Peyer's patch (tissue), 4 donors: ENCODE data around the gene USP34. TPM values are rescaled to one million over a fixed set of nuclear protein-coding genes. Genes with fewer than 3 reads are reported as not detected.

Source experiments
- DNase-seq, 3 donors: peaks; one replicate each; pipeline ENCODE4 v3.0.0-alpha.2; 2017 to 2019
- H3K27ac ChIP-seq, 4 donors: fragments of 200-600 bp; sonication (generic); one replicate each; pipeline ENCODE4 v1.5.1; 2016 to 2019
- H3K27me3 ChIP-seq, 2 donors: fragments of 200-600 bp; sonication (generic); one replicate each; pipeline ENCODE4 v1.5.1; 2019
- H3K36me3 ChIP-seq, 3 donors: fragments of 200-600 bp; sonication (generic); one replicate each; pipeline ENCODE4 v1.5.1; 2016 to 2019
- H3K4me1 ChIP-seq, 4 donors: fragments of 200-600 bp; sonication (generic); one replicate each; pipeline ENCODE4 v1.5.1; 2016 to 2019
- H3K4me3 ChIP-seq, 4 donors: fragments of 200-600 bp; sonication (generic); 1 replicate in 3 of 4; 2 replicates in 1 of 4; pipeline ENCODE4 v1.5.1; 2016 to 2019; ENCODE audit warnings: mild to moderate bottlenecking in 1 of 4
- H3K9me3 ChIP-seq, 4 donors: fragments of 200-600 bp; sonication (generic); one replicate each; pipeline ENCODE4 v1.5.1; 2016 to 2019; ENCODE audit warnings: mild to moderate bottlenecking in 1 of 4
- POLR2A ChIP-seq, 2 donors: fragments of 450-650 bp; IDR thresholded peaks; one replicate each; pipeline ENCODE4 v1.5.1; 2017; ENCODE audit warnings: antibody characterized with exemption in 2 of 2, mild to moderate bottlenecking in 2 of 2, moderate library complexity in 2 of 2
- total RNA-seq, 4 donors: library from RNA; depleted of rRNA; stranded (reverse); fragments of >200 nt; gene quantifications; one replicate each; pipeline ENCODE4 v1.1.0, GENCODE V29; 2016
- TF ChIP-seq, protein P1 (sequence below), 6 experiments: fragments of 450-650 bp in 4 of 6; fragments of 200-600 bp in 2 of 6; sonication (generic) in 1 of 6; IDR thresholded peaks; one replicate each; pipeline ENCODE4 v1.5.1; 2017 to 2019; ENCODE audit warnings: antibody characterized with exemption in 6 of 6, mild to moderate bottlenecking in 3 of 6, moderate library complexity in 1 of 6

The USP34 gene
- total RNA-seq, 4 donors from 2014 or later, result 148 to 201 (median 172) TPM

DNA sequence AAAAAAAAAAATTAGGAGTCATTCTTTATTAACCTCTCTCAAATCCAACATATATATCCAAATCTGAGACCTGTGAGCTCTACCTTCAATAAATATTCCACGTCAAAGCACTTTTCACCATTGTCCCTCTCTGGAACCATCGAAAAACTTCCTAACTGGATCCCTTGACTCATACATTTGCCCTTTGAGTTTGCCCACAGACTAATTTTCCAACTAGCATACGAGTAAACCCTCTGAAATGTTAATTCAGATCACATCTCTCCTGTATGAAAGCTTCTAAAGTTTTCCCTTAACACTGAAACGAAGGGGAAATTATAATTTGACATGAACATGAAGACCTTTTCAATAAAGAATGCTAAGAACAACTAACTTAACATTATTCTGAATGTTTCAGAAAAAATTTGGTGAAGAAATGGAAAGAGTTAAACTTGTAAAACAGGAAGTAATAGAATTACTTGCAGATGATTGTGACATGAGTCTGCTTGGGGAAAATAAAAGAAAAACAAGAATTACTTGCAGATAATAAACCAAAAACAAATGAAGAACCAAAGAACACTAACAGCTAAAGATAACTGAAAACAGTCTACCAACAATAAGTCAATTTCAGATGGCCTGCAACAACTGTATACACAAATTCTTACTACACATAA lies 198.3 kb downstream of the USP34 start:
- Histone ChIP-seq H3K27ac (no peak overlapping the region), H3K36me3 (peaks cover 0 to 33% (median 0%) of the 10 kb centered on the region in 3 donors), H3K27me3 (no peaks in the 10 kb centered on the region), H3K4me1 (no peaks in the 10 kb centered on the region), H3K9me3 (no peaks in the 10 kb centered on the region), H3K4me3 (no peak overlapping the region)
- DNase-seq, result no peak
- no peak for TF ChIP-seq POLR2A (IDR thresholded peaks at IDR 0.05)
- TF ChIP-seq, protein P1, sequence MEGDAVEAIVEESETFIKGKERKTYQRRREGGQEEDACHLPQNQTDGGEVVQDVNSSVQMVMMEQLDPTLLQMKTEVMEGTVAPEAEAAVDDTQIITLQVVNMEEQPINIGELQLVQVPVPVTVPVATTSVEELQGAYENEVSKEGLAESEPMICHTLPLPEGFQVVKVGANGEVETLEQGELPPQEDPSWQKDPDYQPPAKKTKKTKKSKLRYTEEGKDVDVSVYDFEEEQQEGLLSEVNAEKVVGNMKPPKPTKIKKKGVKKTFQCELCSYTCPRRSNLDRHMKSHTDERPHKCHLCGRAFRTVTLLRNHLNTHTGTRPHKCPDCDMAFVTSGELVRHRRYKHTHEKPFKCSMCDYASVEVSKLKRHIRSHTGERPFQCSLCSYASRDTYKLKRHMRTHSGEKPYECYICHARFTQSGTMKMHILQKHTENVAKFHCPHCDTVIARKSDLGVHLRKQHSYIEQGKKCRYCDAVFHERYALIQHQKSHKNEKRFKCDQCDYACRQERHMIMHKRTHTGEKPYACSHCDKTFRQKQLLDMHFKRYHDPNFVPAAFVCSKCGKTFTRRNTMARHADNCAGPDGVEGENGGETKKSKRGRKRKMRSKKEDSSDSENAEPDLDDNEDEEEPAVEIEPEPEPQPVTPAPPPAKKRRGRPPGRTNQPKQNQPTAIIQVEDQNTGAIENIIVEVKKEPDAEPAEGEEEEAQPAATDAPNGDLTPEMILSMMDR (IDR thresholded peaks at IDR 0.05), result no peak

GRCh38 chr2:61268249-61268648 lies 202.6 kb downstream of the USP34 start:
- no peak overlapping the region for H3K27ac ChIP-seq
- no peaks in the 10 kb centered on the region for H3K27me3 ChIP-seq
- no peak overlapping the region for H3K4me3 ChIP-seq
- no peaks in the 10 kb centered on the region for H3K9me3 ChIP-seq
- H3K4me1 ChIP-seq, result no peaks in the 10 kb centered on the region
- peaks cover 0 to 47% (median 0%) of the 10 kb centered on the region in 3 donors for H3K36me3 ChIP-seq
- no peak for DNase-seq
- no peak for TF ChIP-seq POLR2A (IDR thresholded peaks at IDR 0.05)
- TF ChIP-seq, protein P1 (IDR thresholded peaks at IDR 0.05), result no peak

GRCh38 chr2:61266632-61267505 lies 204.0 kb downstream of the USP34 start:
- no peaks in the 10 kb centered on the region for H3K4me1 ChIP-seq
- peaks cover 0 to 53% (median 0%) of the 10 kb centered on the region in 3 donors for H3K36me3 ChIP-seq
- no peaks in the 10 kb centered on the region for H3K9me3 ChIP-seq
- TF ChIP-seq POLR2A (IDR thresholded peaks at IDR 0.05), result no peak
- TF ChIP-seq, protein P1 (IDR thresholded peaks at IDR 0.05), result no peak
- H3K4me3 ChIP-seq, result no peak overlapping the region
- no peak for DNase-seq
- no peak overlapping the region for H3K27ac ChIP-seq
- H3K27me3 ChIP-seq, result no peaks in the 10 kb centered on the region

- H3K27me3 ChIP-seq, result no peaks in the 10 kb centered on the region
- DNase-seq, result no peak
- H3K9me3 ChIP-seq, result no peaks in the 10 kb centered on the region
- TF ChIP-seq, protein P1 (IDR thresholded peaks at IDR 0.05), result no peak
- TF ChIP-seq POLR2A (IDR thresholded peaks at IDR 0.05), result no peak
- H3K4me3 ChIP-seq, result no peak overlapping the region
- no peaks in the 10 kb centered on the region for H3K4me1 ChIP-seq
- H3K27ac ChIP-seq, result no peak overlapping the region
- H3K36me3 ChIP-seq, result peaks cover 0 to 61% (median 0%) of the 10 kb centered on the region in 3 donors
These were observed 207.1 kb downstream of the USP34 start for GRCh38 chr2:61263830-61264229.

- Histone ChIP-seq H3K27me3 (no peaks in the 10 kb centered on the region), H3K27ac (no peak overlapping the region), H3K36me3 (peaks cover 0 to 67% (median 0%) of the 10 kb centered on the region in 3 donors), H3K9me3 (no peaks in the 10 kb centered on the region), H3K4me1 (no peaks in the 10 kb centered on the region), H3K4me3 (no peak overlapping the region)
- no peak for TF ChIP-seq POLR2A (IDR thresholded peaks at IDR 0.05)
- TF ChIP-seq, protein P1 (IDR thresholded peaks at IDR 0.05), result no peak
- DNase-seq, result no peak
These were observed 208.2 kb downstream of the USP34 start for GRCh38 chr2:61262699-61263098.
